Memory B cell (primary cell): ENCODE results near the gene CHRNA4.

Experiments used
- ATAC-seq: fragments of 150-1000 bp; cut with Tn5 transposase; 2 replicates; pipeline ENCODE4 v1.10.0; 2021; ENCODE audit warnings: low read depth, mild to moderate bottlenecking, moderate library complexity
- DNase-seq, 2 donors: peaks; one replicate each; pipeline ENCODE4 v3.0.0; 2022; ENCODE audit warnings: low spot score in 2 of 2
- H3K27ac Mint-ChIP-seq: one replicate; pipeline ENCODE4 v1.8.0; 2022; ENCODE audit warnings: mild to moderate bottlenecking, moderate library complexity, mixed read lengths
- H3K27me3 Mint-ChIP-seq: one replicate; pipeline ENCODE4 v1.8.0; 2022; ENCODE audit warnings: mixed read lengths
- H3K36me3 Mint-ChIP-seq: one replicate; pipeline ENCODE4 v1.8.0; 2022; ENCODE audit warnings: mild to moderate bottlenecking, mixed read lengths
- H3K4me1 Mint-ChIP-seq: one replicate; pipeline ENCODE4 v1.8.0; 2022; ENCODE audit warnings: mixed read lengths
- H3K4me3 Mint-ChIP-seq: one replicate; pipeline ENCODE4 v1.8.0; 2022; ENCODE audit warnings: mild to moderate bottlenecking, moderate library complexity, mixed read lengths
- H3K9me3 Mint-ChIP-seq: one replicate; pipeline ENCODE4 v1.8.0; 2022; ENCODE audit warnings: mixed read lengths

Gene CHRNA4

GRCh38 chr20:63317601-63318291 is 43.4 kb downstream of the CHRNA4 start:
- Mint-ChIP-seq H3K27ac (no peak overlapping the region), H3K4me3 (no peak overlapping the region)
- DNase-seq, result no peak

DNA sequence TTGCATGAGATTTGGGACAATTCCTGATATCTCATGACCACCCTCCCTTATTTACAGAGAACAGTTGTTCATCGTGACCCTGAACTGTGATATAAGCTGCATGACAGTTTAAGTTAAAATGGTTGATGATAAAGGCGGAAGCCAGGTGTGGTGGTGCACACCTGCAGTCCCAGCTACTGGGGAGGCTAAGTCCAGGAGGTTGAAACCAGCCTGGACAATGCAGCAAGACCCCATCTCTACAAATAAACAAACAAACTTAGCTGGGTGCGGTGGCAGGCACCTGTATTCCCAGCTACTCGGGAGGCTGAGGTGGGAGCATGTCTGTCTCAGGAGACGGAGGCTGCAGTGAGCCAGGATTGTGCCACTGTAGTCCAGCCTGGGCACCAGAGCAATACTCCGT is 44.1 kb downstream of the CHRNA4 start:
- Mint-ChIP-seq H3K4me3 (no peak overlapping the region), H3K36me3 (no peaks in the 10 kb centered on the region), H3K27ac (no peak overlapping the region), H3K9me3 (no peaks in the 10 kb centered on the region), H3K27me3 (peaks cover 8% of the 10 kb centered on the region), H3K4me1 (no peaks in the 10 kb centered on the region)
- ATAC-seq, result no peak
- no peak for DNase-seq

More at GRCh38 chr20:63317601-63318291, 43.4 kb downstream of the CHRNA4 start:
- Mint-ChIP-seq H3K27me3 (peaks cover 8% of the 10 kb centered on the region), H3K9me3 (no peaks in the 10 kb centered on the region), H3K36me3 (no peaks in the 10 kb centered on the region), H3K4me1 (no peaks in the 10 kb centered on the region)
- ATAC-seq, result no peak

DNA sequence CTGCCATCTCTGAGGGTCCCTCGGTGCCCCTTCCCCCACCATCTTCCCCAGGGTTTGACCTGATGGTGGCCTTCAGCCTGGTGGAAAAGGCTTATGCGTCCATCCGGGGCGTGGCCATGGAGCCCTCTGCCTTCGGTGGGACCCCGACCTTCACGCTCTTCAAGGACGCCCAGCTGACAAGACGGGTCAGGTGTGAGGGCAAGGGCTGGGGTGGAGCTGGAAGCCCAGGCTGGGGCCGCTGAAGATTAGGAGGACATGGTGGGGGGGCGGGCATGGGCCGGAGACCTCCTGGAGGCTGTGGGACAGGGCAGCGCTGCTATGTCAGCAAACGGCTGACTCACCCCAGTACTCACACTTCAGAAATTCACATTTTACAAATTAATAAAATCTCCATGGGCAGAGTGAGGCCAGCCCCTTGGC is 44.6 kb downstream of the CHRNA4 start:
- Mint-ChIP-seq H3K4me1 (no peaks in the 10 kb centered on the region), H3K27me3 (peaks cover 8% of the 10 kb centered on the region), H3K9me3 (no peaks in the 10 kb centered on the region), H3K27ac (no peak overlapping the region), H3K4me3 (no peak overlapping the region), H3K36me3 (no peaks in the 10 kb centered on the region)
- ATAC-seq, result no peak
- DNase-seq, result no peak

DNA sequence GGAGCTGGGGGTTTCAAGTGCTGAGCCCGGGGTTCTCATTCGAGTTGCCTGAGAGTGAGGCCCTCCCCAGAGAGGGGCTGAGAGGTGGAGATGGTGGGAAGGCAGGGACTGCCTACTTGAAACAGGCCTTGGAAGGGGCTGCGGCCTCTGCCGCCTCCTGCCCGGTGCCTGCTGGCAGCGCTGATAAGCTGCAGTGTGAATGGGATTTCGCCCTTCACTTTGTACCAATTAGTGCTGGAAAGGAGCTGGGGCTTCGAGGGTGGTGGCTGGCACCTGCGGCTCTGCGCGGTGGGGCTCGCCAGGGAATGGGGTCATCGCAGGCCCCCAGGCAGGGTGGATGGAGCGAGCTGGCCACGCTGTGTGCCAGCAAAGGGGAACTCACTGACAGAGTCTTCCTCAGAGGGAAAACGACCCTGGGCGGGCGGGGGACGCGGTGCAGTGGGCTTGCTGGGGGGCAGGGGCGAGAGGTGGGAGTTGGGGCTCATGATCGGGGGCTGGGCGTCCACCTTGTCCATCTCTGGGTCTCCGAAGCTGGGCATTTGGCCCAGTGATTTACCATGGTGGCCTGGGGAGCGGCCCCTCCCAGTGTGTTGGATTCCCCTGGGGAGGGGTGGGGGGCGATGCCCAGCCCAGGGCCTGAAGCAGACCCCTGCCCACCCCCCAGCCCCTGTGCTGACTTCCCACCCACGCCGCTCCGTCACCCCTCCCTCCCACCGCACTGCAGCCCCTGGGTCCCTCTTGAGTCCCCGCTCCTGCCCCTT is 45.2 kb downstream of the CHRNA4 start:
- Mint-ChIP-seq H3K4me3 (no peak overlapping the region), H3K36me3 (no peaks in the 10 kb centered on the region), H3K27me3 (peaks cover 5% of the 10 kb centered on the region), H3K27ac (no peak overlapping the region), H3K4me1 (no peaks in the 10 kb centered on the region), H3K9me3 (no peaks in the 10 kb centered on the region)
- ATAC-seq (no peak), DNase-seq (no peak)

DNA sequence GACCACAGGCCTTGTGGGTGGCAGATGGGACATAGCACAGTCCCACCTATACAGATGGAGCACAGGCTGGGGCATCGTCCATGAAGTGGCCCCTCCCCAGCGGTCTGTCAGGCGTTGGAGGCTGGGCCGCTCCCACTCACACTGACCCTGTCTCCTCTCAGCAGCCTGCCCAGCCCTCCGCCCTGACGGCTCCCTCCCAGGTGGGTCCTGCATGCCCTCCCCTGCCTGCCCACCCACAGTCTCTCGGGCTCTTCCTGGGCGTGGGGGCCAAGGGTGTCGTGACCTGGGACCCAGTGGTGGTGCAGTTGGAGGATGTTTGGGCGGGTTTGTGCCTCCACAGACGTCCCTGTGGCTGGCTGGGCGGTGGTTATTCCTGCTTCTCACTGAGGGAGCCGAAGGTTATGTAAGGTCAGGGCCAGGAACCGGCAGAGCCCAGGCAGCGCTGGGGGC is 45.9 kb downstream of the CHRNA4 start:
- no peak for ATAC-seq
- Mint-ChIP-seq H3K27me3 (peaks cover 8% of the 10 kb centered on the region), H3K9me3 (no peaks in the 10 kb centered on the region), H3K4me1 (no peaks in the 10 kb centered on the region), H3K27ac (no peak overlapping the region), H3K36me3 (no peaks in the 10 kb centered on the region), H3K4me3 (no peak overlapping the region)
- no peak for DNase-seq

GRCh38 chr20:63314566-63315239 is 46.4 kb downstream of the CHRNA4 start:
- no peaks in the 10 kb centered on the region for H3K9me3 Mint-ChIP-seq
- H3K36me3 Mint-ChIP-seq, result no peaks in the 10 kb centered on the region
- no peak for ATAC-seq
- H3K4me3 Mint-ChIP-seq, result no peak overlapping the region
- no peak overlapping the region for H3K27ac Mint-ChIP-seq
- H3K27me3 Mint-ChIP-seq, result peaks cover 9% of the 10 kb centered on the region
- no peak for DNase-seq
- H3K4me1 Mint-ChIP-seq, result no peaks in the 10 kb centered on the region

GRCh38 chr20:63314015-63314471 is 47.1 kb downstream of the CHRNA4 start:
- no peaks in the 10 kb centered on the region for H3K4me1 Mint-ChIP-seq
- H3K27me3 Mint-ChIP-seq, result peaks cover 8% of the 10 kb centered on the region
- DNase-seq, result no peak
- ATAC-seq, result no peak
- no peaks in the 10 kb centered on the region for H3K9me3 Mint-ChIP-seq
- H3K27ac Mint-ChIP-seq, result no peak overlapping the region
- no peaks in the 10 kb centered on the region for H3K36me3 Mint-ChIP-seq
- no peak overlapping the region for H3K4me3 Mint-ChIP-seq

- H3K27me3 Mint-ChIP-seq, result peaks cover 8% of the 10 kb centered on the region
- ATAC-seq (no peak), DNase-seq (no peak)
- H3K9me3 Mint-ChIP-seq, result no peaks in the 10 kb centered on the region
- H3K4me3 Mint-ChIP-seq, result no peak overlapping the region
- H3K36me3 Mint-ChIP-seq, result no peaks in the 10 kb centered on the region
- no peaks in the 10 kb centered on the region for H3K4me1 Mint-ChIP-seq
- no peak overlapping the region for H3K27ac Mint-ChIP-seq
These were observed 47.7 kb downstream of the CHRNA4 start for GRCh38 chr20:63313349-63314014.

DNA sequence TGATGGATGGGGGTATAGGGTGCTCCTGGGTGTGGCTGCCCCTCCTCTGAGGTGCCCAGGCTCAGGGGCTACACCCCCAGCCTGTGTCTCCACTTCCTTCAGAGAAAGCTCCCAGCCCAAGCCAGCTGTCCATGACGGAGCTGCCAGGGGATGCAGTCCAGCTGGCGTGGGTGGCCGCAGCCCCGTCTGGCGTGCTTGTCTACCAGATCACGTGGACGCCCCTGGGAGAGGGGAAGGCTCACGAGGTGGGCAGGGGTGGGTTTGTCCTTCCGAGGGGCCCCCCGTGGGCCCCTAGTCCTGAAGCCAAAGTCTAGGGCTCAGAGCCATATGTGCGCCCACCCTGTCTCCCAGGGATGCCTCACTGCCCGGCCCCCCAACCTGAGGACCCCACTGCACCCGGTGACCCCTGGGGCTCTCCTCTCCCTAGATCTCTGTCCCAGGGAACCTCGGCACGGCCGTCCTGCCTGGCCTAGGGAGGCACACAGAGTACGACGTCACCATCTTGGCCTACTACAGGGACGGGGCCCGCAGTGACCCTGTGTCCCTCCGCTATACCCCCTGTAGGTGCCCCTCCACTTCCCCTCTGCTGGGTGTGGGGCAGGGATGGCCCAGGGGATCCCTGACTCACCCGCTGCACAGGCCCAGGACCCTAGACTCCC is 48.3 kb downstream of the CHRNA4 start:
- Mint-ChIP-seq H3K4me3 (no peak overlapping the region), H3K4me1 (no peaks in the 10 kb centered on the region)
- no peak for ATAC-seq

GRCh38 chr20:63312273-63312672 is 48.9 kb downstream of the CHRNA4 start:
- no peaks in the 10 kb centered on the region for H3K36me3 Mint-ChIP-seq
- no peaks in the 10 kb centered on the region for H3K9me3 Mint-ChIP-seq
- H3K27me3 Mint-ChIP-seq, result peaks cover 8% of the 10 kb centered on the region
- H3K4me3 Mint-ChIP-seq, result no peak overlapping the region
- H3K4me1 Mint-ChIP-seq, result no peaks in the 10 kb centered on the region
- DNase-seq (no peak), ATAC-seq (no peak)
- H3K27ac Mint-ChIP-seq, result no peak overlapping the region

More for the DNA sequence above, 48.3 kb downstream of the CHRNA4 start:
- Mint-ChIP-seq H3K9me3 (no peaks in the 10 kb centered on the region), H3K27ac (no peak overlapping the region), H3K27me3 (peaks cover 8% of the 10 kb centered on the region), H3K36me3 (no peaks in the 10 kb centered on the region)
- no peak for DNase-seq

DNA sequence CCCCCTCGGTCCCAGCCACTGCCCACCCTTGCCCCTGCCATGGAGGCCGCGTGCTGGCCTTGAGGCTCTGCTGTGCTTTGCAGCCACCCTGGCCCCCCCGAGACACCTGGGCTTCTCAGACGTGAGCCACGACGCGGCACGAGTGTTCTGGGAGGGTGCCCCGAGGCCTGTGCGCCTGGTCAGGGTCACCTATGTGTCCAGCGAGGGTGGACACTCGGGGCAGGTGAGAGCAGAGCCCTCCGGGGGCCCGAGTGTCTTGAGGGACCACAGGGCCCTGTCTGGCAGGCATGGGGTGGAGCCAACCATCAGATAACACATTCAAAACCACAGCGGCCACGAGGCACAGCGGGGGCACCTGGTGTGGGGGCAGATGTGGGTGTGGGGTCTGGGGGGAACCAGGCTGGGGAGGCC is 49.3 kb downstream of the CHRNA4 start:
- no peak for DNase-seq
- H3K4me3 Mint-ChIP-seq, result no peak overlapping the region
- no peaks in the 10 kb centered on the region for H3K36me3 Mint-ChIP-seq
- ATAC-seq, result no peak
- H3K4me1 Mint-ChIP-seq, result no peaks in the 10 kb centered on the region
- peaks cover 8% of the 10 kb centered on the region for H3K27me3 Mint-ChIP-seq
- no peaks in the 10 kb centered on the region for H3K9me3 Mint-ChIP-seq
- no peak overlapping the region for H3K27ac Mint-ChIP-seq

DNA sequence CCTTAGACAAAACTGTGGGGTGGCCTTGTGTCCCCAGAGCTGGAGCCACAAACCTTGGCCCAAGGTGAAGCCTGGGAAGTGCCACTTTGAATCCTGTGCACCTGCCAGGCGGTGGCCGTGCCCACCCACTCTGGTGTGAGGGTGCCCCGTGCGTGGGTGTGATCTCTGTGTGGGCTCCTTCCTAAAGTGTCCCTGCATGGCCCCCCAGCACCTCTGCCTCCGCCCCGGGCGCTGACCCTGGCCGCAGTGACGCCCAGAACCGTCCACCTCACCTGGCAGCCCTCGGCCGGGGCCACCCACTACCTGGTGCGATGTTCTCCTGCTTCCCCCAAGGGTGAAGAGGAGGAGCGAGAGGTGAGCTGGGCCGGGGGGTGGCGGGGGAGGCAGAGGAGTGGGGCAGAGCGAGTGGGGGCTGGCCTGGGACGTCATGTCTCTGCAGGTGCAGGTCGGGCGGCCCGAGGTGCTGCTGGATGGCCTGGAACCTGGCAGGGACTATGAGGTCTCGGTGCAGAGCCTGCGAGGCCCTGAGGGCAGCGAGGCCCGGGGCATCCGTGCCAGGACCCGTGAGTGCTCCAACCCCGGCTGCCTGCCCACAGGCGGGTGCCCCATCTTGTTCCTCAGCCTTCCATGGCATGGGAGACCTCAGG is 49.8 kb downstream of the CHRNA4 start:
- no peaks in the 10 kb centered on the region for H3K9me3 Mint-ChIP-seq
- no peaks in the 10 kb centered on the region for H3K36me3 Mint-ChIP-seq
- H3K4me1 Mint-ChIP-seq, result no peaks in the 10 kb centered on the region
- H3K4me3 Mint-ChIP-seq, result no peak overlapping the region
- peaks cover 8% of the 10 kb centered on the region for H3K27me3 Mint-ChIP-seq
- no peak for DNase-seq
- ATAC-seq, result no peak
- H3K27ac Mint-ChIP-seq, result no peak overlapping the region
